DND-41 (cell line): Measurements from ENCODE around the gene NCAPH2.

Source experiments
- ATAC-seq: fragments of 200-7000 bp; cut with Tn5 transposase; 3 replicates; pipeline ENCODE4 v1.9.1; 2021; ENCODE audit warnings: low read depth; ENCODE audit not compliant: insufficient read depth
- DNase-seq: peaks from one replicate; pipeline ENCODE4 v3.0.0-alpha.2; 2020
- H2AFZ ChIP-seq: 2 replicates; pipeline ENCODE4 v1.6.0; 2012; ENCODE audit warnings: low read depth, low read length
- H3K27ac ChIP-seq: 2 replicates; pipeline ENCODE4 v1.5.1; 2012; ENCODE audit warnings: low read length, inconsistent platforms
- H3K27me3 ChIP-seq: fragments of 200-600 bp; sonication (generic); 2 replicates; pipeline ENCODE4 v1.6.0; 2012; ENCODE audit warnings: low read length, mild to moderate bottlenecking, inconsistent platforms; ENCODE audit not compliant: insufficient read depth, poor library complexity
- H3K36me3 ChIP-seq: 2 replicates; pipeline ENCODE4 v1.5.1; 2012; ENCODE audit warnings: low read length, inconsistent platforms; ENCODE audit not compliant: insufficient read depth
- H3K4me1 ChIP-seq: 2 replicates; pipeline ENCODE4 v1.5.1; 2012; ENCODE audit warnings: mild to moderate bottlenecking, low read length; ENCODE audit not compliant: insufficient read depth
- H3K4me2 ChIP-seq: 2 replicates; pipeline ENCODE4 v1.6.0; 2012; ENCODE audit warnings: mild to moderate bottlenecking, moderate library complexity, low read length, inconsistent platforms; ENCODE audit not compliant: insufficient read depth
- H3K4me3 ChIP-seq, 2 experiments: fragments of 200-600 bp in 1 of 2; shearing (Covaris generic) in 1 of 2; 2 replicates each; pipeline ENCODE4 v1.5.1; 2012 to 2016; ENCODE audit warnings: inconsistent platforms in 2 of 2, low read length in 2 of 2, mild to moderate bottlenecking in 2 of 2, low read depth in 1 of 2, moderate library complexity in 1 of 2
- H3K79me2 ChIP-seq: 2 replicates; pipeline ENCODE4 v1.6.0; 2012; ENCODE audit warnings: low read length, inconsistent platforms; ENCODE audit not compliant: insufficient read depth
- H3K9ac ChIP-seq: 2 replicates; pipeline ENCODE4 v1.6.0; 2012; ENCODE audit warnings: low read depth, mild to moderate bottlenecking, inconsistent platforms, low read length, moderate library complexity
- H3K9me3 ChIP-seq: 2 replicates; pipeline ENCODE4 v1.5.1; 2012; ENCODE audit warnings: low read length, moderate library complexity, mild to moderate bottlenecking, inconsistent platforms; ENCODE audit not compliant: insufficient read depth, severe bottlenecking
- H4K20me1 ChIP-seq: 2 replicates; pipeline ENCODE4 v1.6.0; 2012; ENCODE audit warnings: low read length; ENCODE audit not compliant: insufficient read depth
- CTCF ChIP-seq: IDR thresholded peaks from 2 replicates; pipeline ENCODE4 v1.5.1; 2012; ENCODE audit warnings: borderline replicate concordance, low read length, moderate library complexity, mild to moderate bottlenecking; ENCODE audit not compliant: poor library complexity, severe bottlenecking; ENCODE audit errors: extremely low read depth
- EZH2 ChIP-seq: IDR thresholded peaks from 3 replicates; pipeline ENCODE4 v1.6.1; 2012; ENCODE audit warnings: borderline replicate concordance, low read depth, mild to moderate bottlenecking, moderate library complexity, low read length, inconsistent platforms; ENCODE audit not compliant: severe bottlenecking

The NCAPH2 gene

GRCh38 chr22:50516068-50516467 lies 8.0 kb downstream of the NCAPH2 start:
- DNase-seq (no peak), ATAC-seq (no peak)
- H4K20me1 ChIP-seq = peaks cover 69% of the 10 kb centered on the region
- H3K79me2 ChIP-seq = peaks cover 67% of the 10 kb centered on the region
- H3K9me3 ChIP-seq = no peaks in the 10 kb centered on the region
- H3K27me3 ChIP-seq = no peaks in the 10 kb centered on the region
- H3K4me1 ChIP-seq = peaks cover 14% of the 10 kb centered on the region
- H3K27ac ChIP-seq = peak overlapping the region; percentile 40; the same call in 1 of the 2 replicates
- H3K9ac ChIP-seq = no peak overlapping the region
- no peak overlapping the region for H3K4me3 ChIP-seq
- peaks cover 75% of the 10 kb centered on the region for H3K36me3 ChIP-seq
- TF ChIP-seq EZH2 (no peak), CTCF (no peak)
- no peak overlapping the region for H2AFZ ChIP-seq
- H3K4me2 ChIP-seq = no peak overlapping the region

- TF ChIP-seq CTCF (no peak), EZH2 (no peak)
- H3K4me2 ChIP-seq = no peak overlapping the region
- H2AFZ ChIP-seq = no peak overlapping the region
- H3K4me3 ChIP-seq = no peak overlapping the region
- H3K27ac ChIP-seq = no peak overlapping the region
- no peaks in the 10 kb centered on the region for H3K9me3 ChIP-seq
- H4K20me1 ChIP-seq = peaks cover 73% of the 10 kb centered on the region
- peaks cover 14% of the 10 kb centered on the region for H3K4me1 ChIP-seq
- no peak for ATAC-seq
- no peak for DNase-seq
- no peak overlapping the region for H3K9ac ChIP-seq
- no peaks in the 10 kb centered on the region for H3K27me3 ChIP-seq
- H3K36me3 ChIP-seq = peaks cover 82% of the 10 kb centered on the region
- peaks cover 63% of the 10 kb centered on the region for H3K79me2 ChIP-seq
Observed at GRCh38 chr22:50516891-50517290, 8.9 kb downstream of the NCAPH2 start.

- no peak for DNase-seq
- Histone ChIP-seq H4K20me1 (peaks cover 72% of the 10 kb centered on the region), H2AFZ (no peak overlapping the region), H3K27ac (no peak overlapping the region), H3K36me3 (peaks cover 82% of the 10 kb centered on the region), H3K4me1 (peaks cover 12% of the 10 kb centered on the region; the same call in 1 of the 2 replicates), H3K4me2 (no peak overlapping the region), H3K9ac (no peak overlapping the region; the same call in 1 of the 2 replicates), H3K27me3 (no peaks in the 10 kb centered on the region), H3K79me2 (peaks cover 63% of the 10 kb centered on the region), H3K4me3 (no peak overlapping the region), H3K9me3 (no peaks in the 10 kb centered on the region)
- no peak for ATAC-seq
- no peak for TF ChIP-seq EZH2
- no peak for TF ChIP-seq CTCF
Observed at GRCh38 chr22:50517495-50518260, 9.7 kb downstream of the NCAPH2 start.
